Measurements from ENCODE around the gene PAQR7. TPM values are rescaled to one million over a fixed set of nuclear protein-coding genes. Genes with fewer than 3 reads are reported as not detected.

PAQR7 gene
- total RNA-seq, 1 donor from 2014 or later, result 15.1 TPM

- no peak overlapping the region for H3K27ac Mint-ChIP-seq (ENCODE audit: unreplicated experiment)
Measured at GRCh38 chr1:25837262-25837875, 38.1 kb downstream of the PAQR7 start.

GRCh38 chr1:25836695-25837094, 38.8 kb downstream of the PAQR7 start:
- FAIRE-seq (no peak), DNase-seq (ENCODE audit: low read depth) (no peak)
- Histone ChIP-seq H3K36me3 (ENCODE audit: insufficient read depth, low read length) (peaks cover 22% of the 10 kb centered on the region), H3K4me1 (ENCODE audit: insufficient read depth, low read length) (peaks cover 6% of the 10 kb centered on the region), H3K79me2 (ENCODE audit: insufficient read depth, low read length) (no peaks in the 10 kb centered on the region), H3K9ac (ENCODE audit: low read length) (no peak overlapping the region), H3K27ac (ENCODE audit: low read depth, low read length) (no peak overlapping the region), H4K20me1 (ENCODE audit: insufficient read depth, low read length) (no peaks in the 10 kb centered on the region), H3K9me3 (ENCODE audit: insufficient read depth, low read depth, low read length) (no peaks in the 10 kb centered on the region), H3K27me3 (ENCODE audit: insufficient read depth, low read length) (no peaks in the 10 kb centered on the region), H3K4me3 (ENCODE audit: insufficient read depth, low read depth, low read length) (no peak overlapping the region), H3K4me2 (ENCODE audit: low read length) (no peak overlapping the region), H2AFZ (ENCODE audit: low read depth, low read length) (no peak overlapping the region)
- H3K4me3 Mint-ChIP-seq (ENCODE audit: unreplicated experiment), result no peak overlapping the region
- peaks cover 3% of the 10 kb centered on the region for H3K4me1 Mint-ChIP-seq (ENCODE audit: low read depth, unreplicated experiment)
- no peaks in the 10 kb centered on the region for H3K9me3 Mint-ChIP-seq (ENCODE audit: unreplicated experiment)
- no peak overlapping the region for H3K27ac Mint-ChIP-seq (ENCODE audit: unreplicated experiment)
- peaks cover 10% of the 10 kb centered on the region for H3K36me3 Mint-ChIP-seq (ENCODE audit: low read depth, unreplicated experiment)
- TF ChIP-seq EZH2 (IDR thresholded peaks at IDR 0.05; ENCODE audit: insufficient read depth, low read length) (no peak), CTCF (IDR thresholded peaks at IDR 0.05; ENCODE audit: insufficient read depth, low read depth, low read length) (no peak)
- H3K27me3 Mint-ChIP-seq (ENCODE audit: low read depth, unreplicated experiment), result no peaks in the 10 kb centered on the region

More at GRCh38 chr1:25837262-25837875, 38.1 kb downstream of the PAQR7 start:
- H3K4me3 ChIP-seq (ENCODE audit: insufficient read depth, low read depth, low read length), result no peak overlapping the region
- no peak overlapping the region for H3K4me2 ChIP-seq (ENCODE audit: low read length)
- no peaks in the 10 kb centered on the region for H3K27me3 ChIP-seq (ENCODE audit: insufficient read depth, low read length)
- no peak overlapping the region for H2AFZ ChIP-seq (ENCODE audit: low read depth, low read length)
- FAIRE-seq (no peak), DNase-seq (ENCODE audit: low read depth) (no peak)
- H3K9ac ChIP-seq (ENCODE audit: low read length), result no peak overlapping the region
- no peak overlapping the region for H3K27ac ChIP-seq (ENCODE audit: low read depth, low read length)
- peaks cover 6% of the 10 kb centered on the region for H3K4me1 ChIP-seq (ENCODE audit: insufficient read depth, low read length)
- peaks cover 16% of the 10 kb centered on the region for H3K36me3 ChIP-seq (ENCODE audit: insufficient read depth, low read length)
- H3K4me1 Mint-ChIP-seq (ENCODE audit: low read depth, unreplicated experiment), result peaks cover 3% of the 10 kb centered on the region
- peaks cover 4% of the 10 kb centered on the region for H3K79me2 ChIP-seq (ENCODE audit: insufficient read depth, low read length)
- H3K9me3 ChIP-seq (ENCODE audit: insufficient read depth, low read depth, low read length), result no peaks in the 10 kb centered on the region
- no peaks in the 10 kb centered on the region for H3K27me3 Mint-ChIP-seq (ENCODE audit: low read depth, unreplicated experiment)
- H3K9me3 Mint-ChIP-seq (ENCODE audit: unreplicated experiment), result no peaks in the 10 kb centered on the region
- no peaks in the 10 kb centered on the region for H4K20me1 ChIP-seq (ENCODE audit: insufficient read depth, low read length)
- H3K4me3 Mint-ChIP-seq (ENCODE audit: unreplicated experiment), result no peak overlapping the region
- no peak for TF ChIP-seq EZH2 (IDR thresholded peaks at IDR 0.05; ENCODE audit: insufficient read depth, low read length)
- peak; percentile 38 for TF ChIP-seq CTCF (IDR thresholded peaks at IDR 0.05; ENCODE audit: insufficient read depth, low read depth, low read length)
- peaks cover 9% of the 10 kb centered on the region for H3K36me3 Mint-ChIP-seq (ENCODE audit: low read depth, unreplicated experiment)

- H3K4me3 Mint-ChIP-seq (ENCODE audit: unreplicated experiment), result no peak overlapping the region
- Histone ChIP-seq H3K4me3 (ENCODE audit: insufficient read depth, low read depth, low read length) (no peak overlapping the region), H3K27me3 (ENCODE audit: insufficient read depth, low read length) (no peaks in the 10 kb centered on the region), H2AFZ (ENCODE audit: low read depth, low read length) (no peak overlapping the region), H3K9ac (ENCODE audit: low read length) (no peak overlapping the region), H3K4me2 (ENCODE audit: low read length) (no peak overlapping the region), H3K36me3 (ENCODE audit: insufficient read depth, low read length) (peaks cover 39% of the 10 kb centered on the region), H4K20me1 (ENCODE audit: insufficient read depth, low read length) (no peaks in the 10 kb centered on the region), H3K27ac (ENCODE audit: low read depth, low read length) (no peak overlapping the region), H3K4me1 (ENCODE audit: insufficient read depth, low read length) (peaks cover 6% of the 10 kb centered on the region), H3K9me3 (ENCODE audit: insufficient read depth, low read depth, low read length) (no peaks in the 10 kb centered on the region), H3K79me2 (ENCODE audit: insufficient read depth, low read length) (no peaks in the 10 kb centered on the region)
- FAIRE-seq (no peak), DNase-seq (ENCODE audit: low read depth) (no peak)
- H3K27me3 Mint-ChIP-seq (ENCODE audit: low read depth, unreplicated experiment), result no peaks in the 10 kb centered on the region
- H3K9me3 Mint-ChIP-seq (ENCODE audit: unreplicated experiment), result no peaks in the 10 kb centered on the region
- no peak overlapping the region for H3K27ac Mint-ChIP-seq (ENCODE audit: unreplicated experiment)
- H3K36me3 Mint-ChIP-seq (ENCODE audit: low read depth, unreplicated experiment), result peaks cover 20% of the 10 kb centered on the region
- no peak for TF ChIP-seq CTCF (IDR thresholded peaks at IDR 0.05; ENCODE audit: insufficient read depth, low read depth, low read length)
- TF ChIP-seq EZH2 (IDR thresholded peaks at IDR 0.05; ENCODE audit: insufficient read depth, low read length), result no peak
- H3K4me1 Mint-ChIP-seq (ENCODE audit: low read depth, unreplicated experiment), result peaks cover 3% of the 10 kb centered on the region
Measured at GRCh38 chr1:25834894-25835293, 40.6 kb downstream of the PAQR7 start.

Data from astrocyte (in vitro differentiated cells and primary cell).